HG03159 (cell line): Measurements from ENCODE around the gene GTSF1L.
"Not testable (repeated sequence)": the region's sequence is repeated elsewhere in the genome, so short reads cannot be mapped to it uniquely, and the experiment has no call there.

Experiments used
- ATAC-seq: cut with Tn5 transposase; IDR thresholded peaks from one replicate; pipeline ENCODE4 v1.9.1; 2021; ENCODE audit warnings: mild to moderate bottlenecking, moderate library complexity; ENCODE audit not compliant: unreplicated experiment

Gene GTSF1L

GRCh38 chr20:43726811-43727338 lies at the start of gene GTSF1L:
TSS of gene GTSF1L (minus strand) at chr20:43727002. CDS start at chr20:43726694, 308 bp downstream.
- ATAC-seq: no peak

GRCh38 chr20:43774754-43775153 lies 48.0 kb upstream of the GTSF1L start:
- no peak for ATAC-seq

DNA sequence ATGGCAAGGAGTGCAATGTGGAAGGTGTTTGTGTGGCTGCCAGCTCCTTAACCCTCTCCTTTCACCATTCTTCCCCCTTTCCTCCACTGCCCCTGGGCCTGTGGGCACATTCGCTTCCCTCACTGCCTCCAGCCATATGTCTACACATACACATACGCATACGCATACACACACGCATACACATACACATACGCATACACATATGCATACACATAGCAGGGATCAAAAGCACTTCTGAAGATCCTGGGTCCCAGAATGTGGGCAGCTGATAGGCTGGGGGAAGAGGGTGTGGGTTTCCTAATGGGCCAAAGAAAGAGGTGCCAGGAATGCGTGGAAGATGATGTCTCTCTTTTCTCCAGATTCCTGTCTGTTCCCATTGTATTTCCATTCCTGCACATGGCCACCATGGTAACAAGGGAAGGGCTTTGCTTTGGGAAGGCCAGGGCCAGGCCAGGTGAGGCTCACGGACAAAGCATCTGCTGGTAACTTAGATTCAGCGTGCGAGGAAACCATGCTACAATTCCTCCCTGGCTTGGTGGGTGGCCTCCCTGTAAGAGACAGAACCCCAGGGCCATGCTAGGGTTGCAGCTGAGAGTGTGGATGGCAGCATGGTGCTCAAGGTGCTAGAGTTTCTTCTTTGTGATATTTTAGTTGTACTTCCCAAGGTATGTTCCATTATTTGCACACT lies 44.8 kb upstream of the GTSF1L start:
- ATAC-seq: no peak

- ATAC-seq: no peak
These were observed 43.5 kb upstream of the GTSF1L start for GRCh38 chr20:43770342-43770741.

DNA sequence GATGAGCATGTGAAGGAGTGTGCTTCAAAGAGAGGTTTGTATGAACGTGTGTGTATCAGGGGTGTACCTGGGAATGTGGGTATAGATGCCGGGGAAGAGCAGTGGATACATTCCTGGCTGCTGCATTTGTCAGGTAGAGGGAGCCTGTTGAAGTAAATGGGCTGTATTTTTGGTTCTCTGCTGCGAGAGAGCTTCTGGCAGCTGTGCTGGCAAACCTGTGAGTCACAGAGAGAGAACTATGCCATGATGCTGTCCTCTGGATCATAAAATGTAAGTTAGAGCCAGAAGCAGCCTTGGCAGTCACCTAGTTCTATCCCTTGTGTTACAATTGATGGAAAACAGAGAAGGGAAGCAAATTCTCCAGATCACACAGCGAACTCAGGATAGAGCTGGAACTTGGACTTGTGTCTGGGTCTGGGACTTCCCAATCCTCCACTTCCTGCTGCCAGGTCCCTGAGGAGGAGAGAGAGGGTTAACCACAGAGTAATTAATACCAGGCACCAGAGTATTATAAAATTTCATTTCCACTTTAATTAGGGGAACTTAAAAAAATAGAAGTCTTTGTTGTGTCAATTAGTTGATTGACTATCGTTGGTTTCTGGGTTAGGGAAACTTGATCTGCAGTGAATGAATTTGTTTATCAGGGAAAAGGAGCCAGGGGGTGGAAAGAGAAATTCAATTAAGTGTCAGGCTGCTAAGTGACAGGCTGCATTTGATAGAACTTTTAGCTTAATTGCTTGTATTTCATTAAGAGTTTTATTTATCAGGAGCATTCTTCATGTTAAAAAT lies 41.1 kb upstream of the GTSF1L start:
- ATAC-seq: no peak

DNA sequence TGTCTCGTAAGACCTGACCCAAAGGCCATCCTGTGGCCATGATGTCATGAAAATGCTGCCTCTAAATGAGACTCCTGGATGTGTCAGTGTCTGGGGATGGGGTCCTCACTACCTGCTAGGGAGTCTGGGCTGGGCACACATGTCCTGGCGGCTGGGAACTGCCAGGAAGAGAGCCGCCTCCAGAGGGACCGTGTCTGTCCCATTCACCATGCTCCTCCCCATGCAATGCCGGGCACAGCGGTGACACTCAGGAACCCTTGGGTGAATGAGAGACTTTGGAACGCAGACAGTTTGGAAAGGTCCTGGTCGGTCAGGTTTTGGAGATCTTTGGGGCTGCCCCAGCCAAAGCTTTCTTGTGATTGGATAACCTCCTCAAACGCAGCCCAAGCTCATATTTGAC lies 40.1 kb upstream of the GTSF1L start:
- no peak for ATAC-seq

DNA sequence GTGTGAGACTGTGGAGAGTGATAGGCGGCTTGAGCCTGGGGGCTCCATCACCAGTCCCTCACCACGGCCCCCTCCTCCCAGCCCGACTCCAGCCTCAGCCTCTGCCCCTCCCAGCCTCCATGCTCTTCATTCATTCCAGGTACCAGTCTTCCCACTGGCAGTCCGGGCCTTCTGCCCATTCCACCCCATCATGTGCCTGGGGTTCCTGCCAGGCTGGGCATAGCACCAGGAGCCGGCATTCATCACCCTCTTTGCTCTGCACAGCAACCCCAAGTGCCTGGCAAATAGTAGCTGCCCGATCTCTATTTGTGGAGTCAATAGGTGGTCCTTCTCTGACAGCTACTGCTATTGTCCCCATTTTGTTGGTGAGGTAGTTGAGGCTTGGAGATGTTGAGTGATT lies 39.6 kb upstream of the GTSF1L start:
- ATAC-seq: no peak

- no peak for ATAC-seq
These were observed 39.1 kb upstream of the GTSF1L start for GRCh38 chr20:43765916-43766315.

GRCh38 chr20:43762911-43763310 lies 36.1 kb upstream of the GTSF1L start:
- ATAC-seq: no peak

DNA sequence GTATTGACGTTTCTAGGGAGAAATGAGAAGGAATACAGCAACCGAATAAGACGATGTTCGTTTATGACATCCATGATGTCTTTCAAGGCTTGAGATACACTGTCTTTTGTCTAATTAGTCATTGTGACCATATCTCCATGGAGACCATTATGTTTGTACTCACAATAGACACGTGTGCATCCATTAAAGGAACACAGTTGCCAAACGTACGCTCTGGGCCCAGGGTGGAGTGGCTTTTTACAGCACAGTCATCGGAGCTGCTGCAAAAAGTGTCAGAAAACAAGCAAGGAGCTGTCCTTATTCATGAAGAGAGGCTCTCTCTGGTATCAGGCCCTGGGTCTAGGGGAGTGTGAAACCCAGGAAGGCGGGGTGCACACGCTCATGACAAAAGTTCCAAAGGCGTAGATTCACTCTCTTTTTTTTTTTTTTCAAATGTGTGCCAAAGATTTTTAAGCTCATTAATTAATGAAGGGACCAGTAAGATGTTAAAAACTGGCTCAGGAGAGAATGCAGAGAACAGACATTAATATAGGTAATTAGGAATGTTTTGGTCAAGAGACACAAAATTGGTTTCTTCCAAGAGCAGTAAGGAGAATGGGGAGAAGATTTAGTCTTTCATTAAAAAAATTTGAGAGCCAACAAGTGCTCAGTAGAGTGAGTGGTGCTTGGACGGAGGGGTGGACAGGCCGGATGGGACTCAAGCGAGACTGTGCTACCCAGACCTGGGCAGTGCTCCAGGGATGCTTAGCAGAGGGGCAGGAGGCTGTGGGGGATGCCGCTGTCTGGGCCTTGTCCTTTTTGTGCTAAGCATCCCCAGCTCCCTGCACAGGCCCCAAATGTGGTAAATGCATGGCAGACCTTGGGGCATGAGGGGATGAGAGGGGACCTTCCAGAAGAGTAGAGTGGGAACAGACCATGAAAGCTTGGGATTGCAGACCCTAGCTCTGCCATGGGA lies 34.9 kb upstream of the GTSF1L start:
- no peak for ATAC-seq

- not testable (repeated sequence) for ATAC-seq
These were observed 31.1 kb upstream of the GTSF1L start for GRCh38 chr20:43757888-43758287.

GRCh38 chr20:43755851-43756250 lies 29.0 kb upstream of the GTSF1L start:
- ATAC-seq: no peak

- no peak for ATAC-seq
These were observed 28.6 kb upstream of the GTSF1L start for GRCh38 chr20:43755390-43755789.

DNA sequence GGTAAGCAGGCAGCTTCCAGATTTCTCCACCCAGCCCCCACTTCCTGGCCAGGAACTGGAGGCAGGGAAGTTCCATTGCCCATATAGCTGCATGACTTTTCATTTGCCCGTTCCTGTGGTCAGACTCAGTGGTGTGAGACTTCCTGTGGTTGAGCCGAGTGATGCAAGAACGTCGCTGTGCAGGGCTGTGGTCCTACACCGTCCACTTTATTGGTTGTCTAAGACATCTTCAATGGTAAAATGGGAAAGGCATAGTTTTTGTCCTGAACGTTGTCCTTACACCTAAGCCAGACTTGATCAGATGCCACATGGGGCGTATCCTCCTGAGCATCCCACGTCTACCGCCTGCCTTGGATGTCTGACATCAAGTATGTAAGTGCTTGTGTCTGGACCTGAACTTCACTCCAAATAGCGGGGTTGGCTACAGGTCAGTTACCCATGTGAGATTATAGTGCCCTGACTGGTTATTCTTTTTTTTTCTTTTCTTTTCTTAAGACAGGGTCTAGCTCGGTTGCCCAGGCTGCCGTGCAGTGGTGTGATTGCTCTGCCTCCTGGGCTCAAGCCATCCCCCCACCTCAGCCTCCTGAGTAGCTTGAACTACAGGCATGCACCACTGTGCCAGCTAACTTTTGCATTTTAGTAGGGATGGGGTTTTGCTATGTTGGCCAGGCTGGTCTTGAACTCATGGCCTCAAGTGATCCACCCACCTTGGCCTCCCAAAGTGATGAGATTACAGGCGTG lies 25.9 kb upstream of the GTSF1L start:
- no peak for ATAC-seq

DNA sequence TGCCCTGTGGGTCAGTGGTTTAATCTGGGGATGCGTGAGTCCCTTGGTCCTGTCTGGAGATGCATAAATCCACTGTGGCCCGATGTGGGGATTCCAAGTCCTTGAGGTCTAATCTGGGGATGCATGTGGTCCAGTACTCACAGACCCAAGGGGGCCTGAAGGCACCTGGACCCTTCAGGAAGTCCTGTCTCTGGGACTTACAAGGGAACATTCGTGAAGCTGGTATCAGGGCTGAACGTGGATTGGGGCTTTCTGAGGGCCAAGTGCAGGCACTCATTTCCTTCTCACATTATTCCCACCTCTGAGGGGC lies 25.2 kb upstream of the GTSF1L start:
- no peak for ATAC-seq

GRCh38 chr20:43751167-43752050 lies 24.6 kb upstream of the GTSF1L start:
- peak; percentile 76 for ATAC-seq

- no peak for ATAC-seq
These were observed 24.0 kb upstream of the GTSF1L start for GRCh38 chr20:43750774-43751166.

DNA sequence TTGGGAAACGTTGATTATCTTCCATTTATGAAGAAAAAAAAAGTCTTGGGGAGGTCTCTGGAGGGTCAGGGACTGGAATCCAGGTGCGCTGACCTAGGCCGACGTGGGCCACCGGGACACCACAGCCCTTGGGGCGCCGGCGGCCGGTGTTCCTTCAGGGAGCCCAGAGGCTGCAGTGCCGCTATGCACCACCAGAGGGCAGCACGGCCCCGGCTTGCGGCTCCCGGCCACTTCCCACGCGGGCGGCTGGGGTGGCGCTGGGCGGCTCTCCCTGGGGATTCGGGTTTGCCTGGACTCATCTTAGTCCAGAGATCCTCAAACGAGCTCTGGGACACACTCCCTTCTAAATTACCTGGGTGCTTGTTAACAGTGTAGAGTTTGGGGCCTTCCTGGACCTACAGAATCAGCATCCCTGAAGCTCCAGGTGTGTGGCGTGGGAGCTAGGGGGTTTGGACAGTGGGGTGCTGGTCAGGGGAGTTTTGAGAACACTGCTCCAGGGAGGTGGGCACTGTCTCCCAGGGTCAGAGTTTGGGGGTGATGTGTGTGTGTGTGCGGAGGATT lies 23.0 kb upstream of the GTSF1L start:
- ATAC-seq: no peak

DNA sequence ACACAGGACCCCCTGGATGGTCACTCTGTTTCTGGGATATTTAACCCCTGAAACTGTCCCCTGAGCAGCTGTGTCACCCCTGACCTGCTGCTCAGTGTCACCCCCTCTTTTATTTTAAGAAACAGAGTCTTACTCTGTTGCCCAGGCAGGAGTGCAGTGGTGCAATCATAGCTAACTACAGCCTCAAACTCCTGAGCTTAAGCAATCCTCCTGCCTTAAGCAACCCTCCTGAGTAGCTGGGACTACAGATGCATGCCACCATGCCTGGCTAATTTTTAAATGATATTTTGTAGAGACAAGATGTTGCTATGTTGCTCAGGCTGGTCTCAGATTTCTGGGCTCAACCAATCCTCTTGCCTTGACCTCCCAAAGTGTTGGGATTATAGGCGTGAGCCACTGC lies 21.5 kb upstream of the GTSF1L start:
- ATAC-seq: no peak
